Endodermal cell (in vitro differentiated cells): Measurements from ENCODE around the gene ZNF74. TPM values are rescaled to one million over a fixed set of nuclear protein-coding genes. Genes with fewer than 3 reads are reported as not detected.

Experiments used
- DNase-seq: peaks from one replicate; pipeline ENCODE4 v3.0.0-alpha.2; 2017
- H3K27ac ChIP-seq: 2 replicates; pipeline ENCODE4 v1.5.1; 2013; ENCODE audit warnings: mild to moderate bottlenecking, low read depth, low read length, moderate library complexity
- H3K27me3 ChIP-seq: 2 replicates; pipeline ENCODE4 v1.6.1; 2013; ENCODE audit warnings: mild to moderate bottlenecking, low read length, moderate library complexity; ENCODE audit not compliant: insufficient read depth, control insufficient read depth, poor library complexity, severe bottlenecking
- H3K36me3 ChIP-seq: 2 replicates; pipeline ENCODE4 v1.7.0; 2013; ENCODE audit warnings: mild to moderate bottlenecking, low read length, moderate library complexity; ENCODE audit not compliant: control insufficient read depth, insufficient read depth
- H3K4me1 ChIP-seq: one replicate; pipeline ENCODE4 v1.7.0; 2013; ENCODE audit warnings: low read length; ENCODE audit not compliant: control insufficient read depth, insufficient read depth
- H3K4me3 ChIP-seq: 2 replicates; pipeline ENCODE4 v1.5.1; 2013; ENCODE audit warnings: mild to moderate bottlenecking, low read length, moderate library complexity
- H3K9ac ChIP-seq: 2 replicates; pipeline ENCODE4 v1.6.1; 2013; ENCODE audit warnings: mild to moderate bottlenecking, low read length, moderate library complexity; ENCODE audit not compliant: poor library complexity, severe bottlenecking; ENCODE audit errors: extremely low read depth
- H3K9me3 ChIP-seq: 2 replicates; pipeline ENCODE4 v1.6.1; 2013; ENCODE audit warnings: mild to moderate bottlenecking, low read length, moderate library complexity; ENCODE audit not compliant: control insufficient read depth
- H3K27ac Mint-ChIP-seq: 2 replicates; pipeline ENCODE4 v1.8.0; 2020; ENCODE audit warnings: mixed read lengths
- H3K27me3 Mint-ChIP-seq: 2 replicates; pipeline ENCODE4 v1.8.0; 2021; ENCODE audit warnings: mild to moderate bottlenecking, mixed read lengths; ENCODE audit not compliant: insufficient read depth
- H3K36me3 Mint-ChIP-seq: 2 replicates; pipeline ENCODE4 v1.8.0; 2020; ENCODE audit warnings: low read depth, mixed read lengths
- H3K4me1 Mint-ChIP-seq: 2 replicates; pipeline ENCODE4 v1.8.0; 2020; ENCODE audit warnings: mixed read lengths
- H3K4me3 Mint-ChIP-seq: 2 replicates; pipeline ENCODE4 v1.8.0; 2020; ENCODE audit warnings: mild to moderate bottlenecking, moderate library complexity, mixed read lengths
- H3K9me3 Mint-ChIP-seq: 2 replicates; pipeline ENCODE4 v1.8.0; 2020; ENCODE audit warnings: mild to moderate bottlenecking, mixed read lengths
- WGBS, 2 experiments: methylation state at CpG; one replicate each; pipeline versions ENCODE4 v1.1.5 to v1.1.7; 2013; ENCODE audit warnings: missing lambda C conversion rate in 2 of 2, mixed read lengths in 1 of 2; ENCODE audit not compliant: insufficient coverage in 1 of 2, insufficient read length in 1 of 2; 5-methylcytosine and 5-hydroxymethylcytosine counted together
- total RNA-seq, 2 donors: library from RNA; stranded (reverse); fragmentation: NEBNext Ultra II Directional in 1 of 2; extraction: Animal tissue kit (Norgen Biotek cat#: 25700) in 1 of 2; gene quantifications; 2 replicates in 1 of 2; 3 replicates in 1 of 2; pipeline ENCODE4 v1.2.1, GENCODE V29; 2021
- TF ChIP-seq, protein P1 (sequence below): fragments of 200-600 bp; sonication (generic); conservative IDR thresholded peaks from 2 replicates; pipeline ENCODE4 v1.5.0; 2021; ENCODE audit warnings: antibody characterized with exemption, mild to moderate bottlenecking

Gene ZNF74
- total RNA-seq, 2 donors from 2014 or later: 36.9 to 41.7 TPM

DNA sequence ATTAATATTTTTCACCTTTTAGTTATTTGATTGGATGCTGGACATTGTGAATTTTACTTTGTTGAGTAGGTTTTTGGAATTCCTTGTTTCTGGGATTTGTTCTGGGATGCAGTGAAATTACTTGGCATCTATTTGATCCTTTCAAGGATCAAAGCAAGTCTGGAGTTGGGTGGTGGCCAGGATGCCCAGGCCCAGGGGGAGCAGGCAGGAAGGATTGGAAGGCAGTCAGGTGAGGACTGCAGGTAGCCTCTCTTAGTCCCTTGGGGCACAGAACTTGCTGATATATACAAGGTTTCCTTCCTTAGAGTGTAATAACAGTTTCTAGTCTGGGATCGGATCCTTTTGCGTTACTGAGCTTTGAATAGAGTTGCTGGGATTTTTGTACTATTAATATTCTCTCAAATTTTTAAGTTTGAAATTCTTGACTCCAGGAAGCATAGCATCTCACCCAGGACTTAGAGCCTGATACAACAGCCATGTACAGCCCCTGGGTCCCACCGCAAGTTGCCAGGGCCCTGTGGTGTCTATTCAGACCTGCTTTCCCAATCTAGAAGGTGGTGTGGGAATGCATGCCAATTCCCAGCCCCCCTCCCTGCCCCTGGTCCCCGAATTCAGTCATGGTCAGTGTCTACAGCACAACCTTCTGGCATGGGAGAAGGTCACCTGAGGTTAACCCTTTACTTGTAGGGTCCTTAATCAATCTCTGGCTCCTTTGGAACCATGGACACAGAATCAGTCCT, 6.1 kb downstream of the ZNF74 start:
- Mint-ChIP-seq H3K9me3 (no peaks in the 10 kb centered on the region), H3K27me3 (no peaks in the 10 kb centered on the region), H3K4me1 (peaks cover 30% of the 10 kb centered on the region), H3K27ac (peak overlapping the region; percentile 26), H3K4me3 (no peak overlapping the region), H3K36me3 (peaks cover 43% of the 10 kb centered on the region)
- peaks cover 7% of the 10 kb centered on the region for H3K4me1 ChIP-seq
- 89 to 100% methylated on average over 1 to 4 of the region's 4 CpGs for WGBS, 2 experiments
- no peak overlapping the region for H3K4me3 ChIP-seq
- TF ChIP-seq, protein P1, sequence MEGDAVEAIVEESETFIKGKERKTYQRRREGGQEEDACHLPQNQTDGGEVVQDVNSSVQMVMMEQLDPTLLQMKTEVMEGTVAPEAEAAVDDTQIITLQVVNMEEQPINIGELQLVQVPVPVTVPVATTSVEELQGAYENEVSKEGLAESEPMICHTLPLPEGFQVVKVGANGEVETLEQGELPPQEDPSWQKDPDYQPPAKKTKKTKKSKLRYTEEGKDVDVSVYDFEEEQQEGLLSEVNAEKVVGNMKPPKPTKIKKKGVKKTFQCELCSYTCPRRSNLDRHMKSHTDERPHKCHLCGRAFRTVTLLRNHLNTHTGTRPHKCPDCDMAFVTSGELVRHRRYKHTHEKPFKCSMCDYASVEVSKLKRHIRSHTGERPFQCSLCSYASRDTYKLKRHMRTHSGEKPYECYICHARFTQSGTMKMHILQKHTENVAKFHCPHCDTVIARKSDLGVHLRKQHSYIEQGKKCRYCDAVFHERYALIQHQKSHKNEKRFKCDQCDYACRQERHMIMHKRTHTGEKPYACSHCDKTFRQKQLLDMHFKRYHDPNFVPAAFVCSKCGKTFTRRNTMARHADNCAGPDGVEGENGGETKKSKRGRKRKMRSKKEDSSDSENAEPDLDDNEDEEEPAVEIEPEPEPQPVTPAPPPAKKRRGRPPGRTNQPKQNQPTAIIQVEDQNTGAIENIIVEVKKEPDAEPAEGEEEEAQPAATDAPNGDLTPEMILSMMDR: no peak
- H3K9me3 ChIP-seq: no peaks in the 10 kb centered on the region
- peaks cover 36% of the 10 kb centered on the region for H3K36me3 ChIP-seq
- H3K9ac ChIP-seq: no peak overlapping the region
- H3K27ac ChIP-seq: no peak overlapping the region
- no peaks in the 10 kb centered on the region for H3K27me3 ChIP-seq
- peak; percentile 10 for DNase-seq

DNA sequence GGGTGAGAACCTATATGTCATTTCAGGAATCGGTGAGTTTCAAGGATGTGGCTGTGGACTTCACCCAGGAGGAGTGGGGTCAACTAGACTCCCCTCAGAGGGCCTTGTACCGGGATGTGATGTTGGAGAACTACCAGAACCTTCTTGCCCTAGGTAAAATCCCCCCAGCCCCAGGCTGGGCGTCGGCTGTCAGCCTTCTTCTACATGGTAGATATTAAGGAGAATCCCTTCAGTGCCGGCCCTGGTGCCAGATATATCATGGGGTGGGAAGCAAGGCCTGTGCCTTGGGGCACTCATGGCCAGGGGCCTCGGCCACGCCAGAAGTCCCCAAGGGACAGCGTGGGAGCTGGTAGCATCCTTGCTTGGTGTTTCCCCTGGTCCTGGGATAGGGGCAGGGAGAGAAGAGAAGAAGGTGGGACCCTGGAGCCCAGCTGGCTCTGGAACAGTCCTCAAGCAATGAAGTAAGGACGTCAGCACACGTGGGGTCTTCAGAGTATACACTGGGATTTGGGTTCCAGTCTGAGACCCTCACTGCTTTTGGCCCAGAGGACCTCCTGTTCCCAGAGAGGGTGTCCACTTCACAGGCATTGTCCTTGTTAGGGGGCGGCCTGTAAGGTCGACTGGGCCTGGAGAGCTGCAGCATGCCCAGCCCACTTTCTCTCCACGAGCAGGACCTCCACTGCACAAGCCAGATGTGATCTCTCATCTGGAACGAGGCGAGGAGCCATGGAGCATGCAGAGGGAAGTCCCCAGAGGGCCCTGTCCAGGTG, 6.8 kb downstream of the ZNF74 start:
- TF ChIP-seq, protein P1: no peak
- H3K27me3 Mint-ChIP-seq: no peaks in the 10 kb centered on the region
- Histone ChIP-seq H3K9me3 (no peaks in the 10 kb centered on the region), H3K4me1 (peaks cover under 1% of the 10 kb centered on the region), H3K27me3 (no peaks in the 10 kb centered on the region), H3K4me3 (no peak overlapping the region), H3K9ac (no peak overlapping the region), H3K36me3 (peaks cover 36% of the 10 kb centered on the region), H3K27ac (no peak overlapping the region)
- no peaks in the 10 kb centered on the region for H3K9me3 Mint-ChIP-seq
- peaks cover 45% of the 10 kb centered on the region for H3K36me3 Mint-ChIP-seq
- peaks cover 23% of the 10 kb centered on the region for H3K4me1 Mint-ChIP-seq
- no peak overlapping the region for H3K4me3 Mint-ChIP-seq
- peak overlapping the region; percentile 26 for H3K27ac Mint-ChIP-seq
- 95 to 99% methylated on average over 12 to 15 of the region's 15 CpGs for WGBS, 2 experiments
- DNase-seq: peak; percentile 20

DNA sequence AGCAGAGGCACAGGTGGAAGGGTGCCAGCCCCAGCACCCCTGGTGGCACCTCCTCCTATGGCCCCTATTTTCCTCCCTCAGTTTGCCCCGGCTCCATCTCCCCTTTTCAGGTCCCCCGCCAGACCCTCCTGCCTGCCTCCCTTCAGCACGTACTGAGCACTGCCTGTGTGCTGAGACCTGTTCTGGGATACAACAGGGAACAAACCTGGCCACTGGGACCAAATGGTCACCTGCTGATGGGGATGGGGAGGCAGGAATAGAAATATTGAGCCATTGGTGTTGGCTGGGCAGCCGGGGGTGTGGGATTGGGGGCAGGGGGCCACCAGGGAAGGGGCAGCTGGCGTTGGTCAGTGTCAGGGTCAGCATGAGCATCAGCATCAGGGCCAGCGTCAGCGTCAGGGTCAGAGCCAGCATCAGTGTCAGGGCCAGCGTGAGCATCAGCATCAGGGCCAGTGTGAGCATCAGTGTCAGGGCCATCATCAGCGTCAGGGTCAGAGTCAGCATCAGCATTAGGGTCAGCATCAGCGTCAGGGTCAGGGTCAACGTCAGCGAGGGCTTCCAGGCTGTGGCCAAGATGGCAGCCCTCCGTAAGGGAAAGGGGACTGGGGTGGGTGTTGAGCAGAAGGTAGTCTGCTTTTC, 7.5 kb downstream of the ZNF74 start:
- H3K27me3 Mint-ChIP-seq: no peaks in the 10 kb centered on the region
- H3K36me3 Mint-ChIP-seq: peaks cover 49% of the 10 kb centered on the region

More for the DNA sequence above, 7.5 kb downstream of the ZNF74 start:
- 94 to 96% methylated on average over 12 to 13 of the region's 13 CpGs for WGBS, 2 experiments
- DNase-seq: peak; percentile 7
- Mint-ChIP-seq H3K4me1 (peaks cover 16% of the 10 kb centered on the region), H3K9me3 (no peaks in the 10 kb centered on the region), H3K4me3 (no peak overlapping the region), H3K27ac (no peak overlapping the region)
- Histone ChIP-seq H3K9ac (no peak overlapping the region), H3K27me3 (no peaks in the 10 kb centered on the region), H3K27ac (no peak overlapping the region), H3K4me1 (no peaks in the 10 kb centered on the region), H3K9me3 (no peaks in the 10 kb centered on the region), H3K4me3 (no peak overlapping the region), H3K36me3 (peaks cover 40% of the 10 kb centered on the region)
- TF ChIP-seq, protein P1: no peak
